HG03060 (cell line): Measurements from ENCODE around the gene MGAT5B.

Experiments used
- ATAC-seq: cut with Tn5 transposase; IDR thresholded peaks from one replicate; pipeline ENCODE4 v1.9.1; 2021; ENCODE audit warnings: low read depth, moderate number of reproducible peaks; ENCODE audit not compliant: unreplicated experiment

The MGAT5B gene

DNA sequence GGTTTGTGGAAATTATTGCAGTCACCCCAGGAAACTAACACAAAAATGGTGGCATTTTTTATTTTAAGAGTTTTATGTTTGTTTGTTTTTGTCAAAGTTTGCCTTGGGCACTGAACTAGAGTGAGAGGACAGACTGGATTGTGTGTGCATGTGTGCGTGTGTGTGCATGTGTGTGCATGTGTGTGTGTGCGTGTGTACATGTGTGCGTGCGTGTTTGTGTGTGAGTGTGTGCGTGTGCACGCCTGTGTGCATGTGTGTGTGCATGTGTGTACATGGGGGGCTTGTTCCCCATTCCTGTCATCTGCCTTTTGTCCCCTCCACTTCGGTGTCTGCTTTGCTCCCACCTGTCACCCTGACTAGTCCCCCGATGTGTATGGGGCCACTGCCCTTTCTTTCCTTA is 32.5 kb downstream of the MGAT5B start:
- no peak for ATAC-seq

DNA sequence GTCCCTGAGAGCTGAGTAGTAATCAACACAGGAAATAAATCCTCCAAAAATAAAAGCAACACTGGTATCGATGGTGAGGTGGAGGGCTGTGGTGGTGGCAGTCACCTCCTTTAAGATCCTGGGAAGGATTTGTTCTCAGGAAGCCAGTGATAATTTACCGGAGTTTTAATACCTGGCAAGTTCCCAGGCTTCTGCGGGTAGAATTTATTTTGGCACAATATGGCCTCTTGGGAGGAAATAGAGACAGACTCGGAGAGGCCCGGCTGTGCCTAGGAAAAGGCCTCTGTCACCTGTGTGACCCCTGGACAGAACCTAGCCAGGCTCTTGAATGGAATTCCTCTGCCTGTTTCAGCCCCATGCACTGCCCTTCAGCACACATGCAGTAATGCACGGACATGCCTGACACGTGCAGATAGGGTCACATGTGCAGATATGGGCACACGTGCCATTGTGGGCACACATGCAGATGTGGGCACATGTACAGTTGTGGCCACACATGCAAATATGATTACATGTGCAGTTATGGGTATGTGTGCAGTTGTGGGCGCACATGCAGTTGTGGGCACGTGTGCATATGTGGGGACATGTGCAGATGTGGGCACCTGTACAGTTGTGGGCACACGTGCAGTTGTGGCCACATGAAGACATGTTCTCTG is 33.5 kb downstream of the MGAT5B start:
- ATAC-seq, result no peak

DNA sequence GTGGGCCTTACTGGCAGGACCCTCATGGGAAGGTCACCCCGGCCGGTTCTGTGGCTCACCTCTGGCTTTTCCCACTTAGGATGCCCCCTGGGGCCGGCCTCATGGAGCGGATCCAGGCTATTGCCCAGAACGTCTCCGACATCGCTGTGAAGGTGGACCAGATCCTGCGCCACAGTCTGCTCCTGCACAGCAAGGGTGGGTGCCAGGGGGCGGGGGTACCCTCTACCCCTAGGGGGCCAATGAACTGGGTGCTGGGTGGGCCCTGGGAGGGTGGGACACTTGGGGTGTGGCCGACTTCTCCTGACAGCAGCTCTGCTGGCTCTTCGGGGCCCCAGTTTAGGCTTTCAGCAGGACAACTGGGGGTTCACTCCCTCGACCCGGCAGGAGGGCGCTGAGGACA is 34.3 kb downstream of the MGAT5B start:
- ATAC-seq, result no peak

DNA sequence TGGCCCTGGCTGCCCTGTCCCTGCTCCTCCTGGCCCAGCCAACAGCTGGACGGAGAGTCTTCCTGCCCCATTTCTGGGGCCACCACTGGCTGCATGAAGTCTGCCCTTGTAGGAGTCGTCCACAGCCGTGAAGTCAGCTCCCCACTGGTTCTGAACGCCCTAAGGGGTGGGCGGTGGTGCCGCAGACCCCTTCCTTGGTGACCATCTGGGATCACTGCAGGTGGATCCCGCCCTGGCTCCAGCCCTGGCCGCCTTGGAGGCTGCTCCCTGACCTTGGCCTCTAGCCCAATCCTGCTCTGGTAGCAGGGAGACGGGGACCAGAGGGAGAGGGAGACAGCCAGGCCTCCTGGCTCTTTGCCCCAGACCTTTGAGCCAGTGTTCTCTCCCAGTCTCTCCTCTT is 35.4 kb downstream of the MGAT5B start:
- no peak for ATAC-seq

DNA sequence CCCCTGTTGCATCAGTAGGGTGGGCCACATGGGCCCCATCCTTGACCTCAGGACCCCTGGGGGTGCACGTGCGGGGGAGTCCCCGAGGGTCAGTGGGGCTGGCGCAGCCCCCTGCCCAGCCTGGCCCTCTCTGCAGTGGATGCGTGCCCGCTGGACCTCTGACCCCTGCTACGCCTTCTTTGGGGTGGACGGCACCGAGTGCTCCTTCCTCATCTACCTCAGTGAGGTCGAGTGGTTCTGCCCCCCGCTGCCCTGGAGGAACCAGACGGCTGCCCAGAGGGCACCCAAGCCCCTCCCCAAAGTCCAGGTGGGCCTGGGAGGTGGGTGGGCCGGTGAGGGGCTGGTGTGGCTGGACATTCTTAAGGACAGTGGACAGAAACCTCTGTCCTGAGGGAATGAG is 35.9 kb downstream of the MGAT5B start:
- no peak for ATAC-seq

DNA sequence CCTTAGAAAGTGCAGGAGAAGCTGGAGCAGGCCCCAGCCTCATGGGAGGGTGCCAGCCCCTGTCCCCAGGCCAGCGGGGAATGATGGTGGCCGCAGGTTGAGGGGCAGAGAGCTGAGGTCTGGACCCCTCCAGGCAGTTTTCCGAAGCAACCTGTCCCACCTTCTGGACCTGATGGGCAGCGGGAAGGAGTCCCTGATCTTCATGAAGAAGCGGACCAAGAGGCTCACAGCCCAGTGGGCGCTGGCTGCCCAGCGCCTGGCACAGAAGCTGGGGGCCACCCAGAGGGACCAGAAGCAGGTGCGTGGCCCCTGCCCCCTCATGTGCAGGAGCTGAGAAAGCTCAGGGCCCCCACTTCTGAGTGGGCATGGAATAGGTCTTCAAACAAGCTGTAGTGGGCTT is 36.8 kb downstream of the MGAT5B start:
- no peak for ATAC-seq

DNA sequence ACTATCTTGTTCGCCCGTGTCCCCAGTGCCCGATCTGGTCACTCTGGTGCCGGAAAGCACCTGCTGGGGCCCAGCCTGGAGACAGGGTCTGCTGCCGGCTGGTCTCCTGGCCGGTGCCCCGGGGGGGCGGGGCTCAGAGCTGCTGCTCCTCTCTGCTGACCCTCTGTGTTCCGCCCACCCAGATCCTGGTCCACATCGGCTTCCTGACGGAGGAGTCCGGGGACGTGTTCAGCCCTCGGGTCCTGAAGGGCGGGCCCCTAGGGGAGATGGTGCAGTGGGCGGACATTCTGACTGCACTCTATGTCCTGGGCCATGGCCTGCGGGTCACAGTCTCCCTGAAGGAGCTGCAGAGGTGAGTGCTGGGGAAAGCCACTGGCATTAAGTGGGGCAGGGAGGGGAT is 37.6 kb downstream of the MGAT5B start:
- ATAC-seq, result no peak

DNA sequence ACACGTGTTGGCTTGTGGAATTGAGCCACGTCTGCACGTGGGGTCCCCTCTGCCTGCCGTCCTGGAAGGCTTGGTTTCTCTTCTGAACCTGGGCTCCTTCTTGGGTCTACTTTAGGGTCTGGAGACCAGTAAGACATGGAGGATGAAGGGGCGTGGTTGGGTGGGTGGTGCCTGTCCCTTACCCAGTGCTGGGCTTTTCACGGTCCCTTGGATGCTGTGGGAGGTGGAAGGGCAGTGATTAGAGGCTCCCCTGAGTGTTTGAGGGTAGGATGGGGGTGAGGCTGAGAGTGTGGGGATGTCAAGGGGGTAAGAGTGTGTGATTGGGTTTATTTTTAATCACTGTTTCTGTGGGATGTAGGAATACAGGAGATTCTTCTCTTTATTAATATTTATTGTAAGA is 38.3 kb downstream of the MGAT5B start:
- no peak for ATAC-seq

DNA sequence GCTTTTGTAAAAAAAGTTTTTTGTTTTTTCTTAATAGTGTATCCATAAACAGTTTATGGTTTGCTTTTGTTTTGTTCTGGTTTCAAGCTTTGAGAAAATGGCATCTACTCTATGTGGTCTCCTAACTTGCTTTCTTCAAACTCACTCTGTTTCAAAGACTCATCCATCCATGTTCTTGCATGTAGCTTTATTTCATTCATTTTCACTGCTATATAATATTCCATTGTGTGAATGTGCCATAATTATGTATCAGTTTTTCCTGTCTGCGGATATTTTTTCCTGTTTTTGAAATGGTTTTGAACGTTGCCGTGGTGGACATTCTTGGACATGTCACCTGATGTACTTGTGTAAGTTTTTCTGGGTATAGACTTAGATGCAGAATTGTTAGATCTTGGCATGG is 39.1 kb downstream of the MGAT5B start:
- no peak for ATAC-seq

DNA sequence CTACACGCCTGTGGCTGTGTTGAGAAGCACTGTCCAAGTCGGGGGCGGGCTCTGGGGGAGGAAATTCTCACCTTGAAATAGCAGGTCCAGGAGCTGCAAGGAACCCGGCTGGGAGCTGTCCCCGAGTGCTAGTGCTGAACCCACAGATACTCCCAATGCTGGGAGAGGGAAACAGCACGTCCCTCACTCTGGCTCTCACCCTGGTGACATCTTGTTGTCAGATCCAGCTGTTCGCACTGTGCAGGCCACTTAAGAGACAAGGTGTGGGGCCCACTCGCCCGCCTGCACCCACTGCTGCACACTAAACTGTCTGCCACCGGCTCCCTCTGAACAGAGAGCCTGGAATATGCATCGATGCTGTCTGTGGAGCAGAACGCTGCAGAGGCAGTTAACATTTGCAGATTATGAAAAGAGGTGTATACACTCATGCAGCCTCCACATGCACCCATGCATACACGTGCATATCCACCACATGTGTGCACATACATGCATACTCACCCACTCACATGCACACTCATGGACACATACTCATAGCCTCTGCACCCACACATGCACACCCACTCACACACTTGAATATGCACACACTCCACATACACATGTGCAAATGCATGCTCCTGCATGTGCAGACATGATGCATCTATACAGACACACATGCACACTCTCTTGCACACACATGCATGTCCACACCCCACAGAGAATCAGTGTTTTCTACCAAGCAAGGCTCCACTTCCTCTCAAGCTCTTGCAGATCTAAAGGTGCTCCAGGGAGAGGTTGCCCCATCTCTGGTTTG is 42.0 kb downstream of the MGAT5B start:
- ATAC-seq, result no peak

DNA sequence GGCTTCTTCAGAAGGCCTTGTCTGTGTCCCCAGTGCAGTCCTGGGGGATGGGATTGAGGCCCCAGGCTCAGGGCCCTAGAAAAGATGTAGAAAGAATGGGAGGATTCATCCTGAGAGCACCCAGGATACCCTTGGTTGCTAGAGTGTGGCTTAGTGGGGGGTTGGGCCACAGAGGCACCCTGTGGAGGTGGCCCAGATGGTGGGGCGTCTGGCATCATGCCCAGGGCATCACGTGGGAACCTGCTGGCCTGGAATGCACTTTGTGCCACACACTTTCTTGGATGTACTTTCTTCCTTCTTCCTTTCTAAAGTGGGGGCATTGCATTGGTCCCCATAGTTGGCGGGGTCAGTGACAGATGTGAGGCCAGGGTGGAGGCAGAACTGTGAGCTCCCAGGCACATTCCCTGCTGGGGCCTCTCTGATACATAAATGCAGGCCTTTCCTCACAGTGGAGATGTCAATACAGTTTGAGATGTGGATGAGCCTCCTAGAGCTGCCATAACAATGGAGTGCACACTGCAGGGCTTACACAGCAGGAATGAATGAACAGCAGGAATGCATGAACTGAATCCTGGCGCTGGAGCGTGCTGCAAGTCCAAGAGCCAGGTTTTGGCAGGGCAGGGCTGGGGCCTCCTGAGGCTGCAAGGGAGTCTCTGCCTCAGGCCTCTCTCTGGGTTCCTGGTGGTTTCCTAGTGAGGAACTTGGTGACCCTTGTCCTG is 43.3 kb downstream of the MGAT5B start:
- no peak for ATAC-seq

DNA sequence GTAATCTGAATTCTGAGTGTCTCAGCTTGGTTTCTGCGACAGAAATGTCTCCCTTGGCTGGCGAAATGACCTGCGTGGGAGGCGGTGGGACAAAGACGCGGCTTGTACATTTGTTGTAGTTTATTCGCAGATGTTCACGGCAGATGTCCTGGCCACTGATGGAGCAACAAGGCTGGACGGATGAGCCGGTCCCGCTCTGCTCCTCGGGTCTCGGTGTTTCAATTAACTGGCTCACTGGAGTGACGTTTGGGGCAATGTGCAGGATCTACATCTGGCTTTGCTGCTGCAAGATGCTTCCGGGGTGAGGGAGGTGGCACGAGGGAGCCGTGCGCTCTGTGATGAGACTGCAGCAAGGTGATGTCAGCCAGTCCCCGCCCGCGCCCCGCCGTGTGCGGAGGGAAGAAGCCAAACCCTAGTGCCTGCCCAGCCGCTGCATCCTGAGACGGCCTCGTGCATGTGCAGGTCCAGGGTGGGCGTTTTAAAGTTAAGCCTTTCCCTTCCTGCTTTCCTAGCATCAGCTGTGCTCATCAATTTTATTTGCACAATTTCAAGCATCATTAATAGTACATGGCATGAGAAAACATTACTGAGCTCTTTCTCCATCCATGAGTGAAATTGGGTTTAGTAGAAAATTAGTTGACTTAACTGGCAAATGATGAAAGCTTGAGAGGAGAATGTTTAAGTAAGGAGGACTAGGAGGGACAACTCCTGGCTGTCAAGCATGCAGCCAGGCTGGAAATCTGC is 44.4 kb downstream of the MGAT5B start:
- ATAC-seq, result no peak

DNA sequence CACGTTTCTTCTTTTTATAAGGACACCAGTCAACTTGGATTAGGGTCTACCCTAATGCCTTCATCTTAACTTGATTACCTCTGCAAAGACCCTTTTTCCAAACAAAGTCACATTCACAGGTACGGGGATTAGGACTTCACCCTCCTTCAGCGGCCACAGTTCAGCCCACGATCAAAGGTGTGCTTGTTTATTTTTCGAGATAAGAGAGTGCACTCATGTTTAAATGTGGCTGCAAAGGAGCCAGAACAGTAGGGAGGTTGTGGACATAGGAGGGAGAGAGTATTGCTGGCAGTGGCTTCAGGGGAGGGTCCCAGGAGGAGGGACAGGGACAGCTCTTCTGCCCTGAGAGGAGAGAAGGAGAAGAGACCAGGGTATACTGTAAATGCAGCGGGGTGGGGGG is 46.7 kb downstream of the MGAT5B start:
- ATAC-seq, result no peak

DNA sequence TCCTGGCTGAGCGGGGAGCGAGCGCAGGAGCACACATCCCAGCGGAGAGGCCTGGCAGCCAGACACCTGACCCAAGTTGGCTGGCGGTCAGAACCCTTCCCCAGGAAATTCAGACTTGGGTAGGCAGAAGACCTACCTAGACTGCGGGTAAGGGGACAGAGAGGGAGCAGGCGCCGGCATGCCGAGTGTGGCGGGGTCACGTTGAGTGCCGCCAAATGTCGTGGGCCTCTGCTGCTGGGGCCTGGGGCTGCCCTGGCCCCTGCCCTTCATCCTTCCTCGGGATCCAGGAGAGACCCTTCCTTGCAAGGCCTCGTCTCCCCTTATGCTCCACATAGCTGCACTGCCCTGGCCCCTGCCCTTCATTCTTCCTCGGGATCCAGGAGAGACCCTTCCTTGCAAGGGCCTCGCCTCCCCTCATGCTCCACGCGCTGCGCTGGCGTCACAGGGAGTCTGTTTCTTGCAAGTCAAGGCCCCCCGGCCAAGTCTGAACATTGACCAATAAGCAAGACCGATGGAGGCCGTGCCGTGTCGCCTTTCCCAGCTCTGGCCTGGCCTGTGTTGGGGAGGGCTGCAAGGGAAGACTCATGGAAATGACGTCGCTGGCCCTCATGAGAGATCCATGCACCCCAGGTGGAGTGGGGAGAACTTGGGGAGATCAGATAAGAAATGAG is 47.8 kb downstream of the MGAT5B start:
- no peak for ATAC-seq

DNA sequence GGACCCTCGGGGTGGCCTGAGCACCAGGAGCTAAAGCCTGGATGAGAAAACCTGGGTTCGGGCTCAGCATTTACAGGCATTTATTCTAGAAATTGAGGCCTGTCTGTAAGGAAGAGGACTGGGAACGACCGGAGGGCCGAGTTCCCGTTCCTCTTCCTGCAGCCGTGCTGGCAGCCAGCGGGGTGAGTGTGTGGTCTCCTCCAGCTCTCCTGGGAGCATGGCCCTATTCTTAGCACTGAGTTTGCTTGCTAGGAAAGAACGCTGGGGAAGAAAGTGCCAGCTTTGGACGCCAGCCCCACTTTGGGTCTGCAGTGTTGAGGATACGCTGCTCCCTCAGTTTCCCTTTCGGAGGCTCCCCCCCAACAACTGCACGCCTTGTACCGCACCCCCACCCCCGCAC is 49.6 kb downstream of the MGAT5B start:
- ATAC-seq, result no peak

DNA sequence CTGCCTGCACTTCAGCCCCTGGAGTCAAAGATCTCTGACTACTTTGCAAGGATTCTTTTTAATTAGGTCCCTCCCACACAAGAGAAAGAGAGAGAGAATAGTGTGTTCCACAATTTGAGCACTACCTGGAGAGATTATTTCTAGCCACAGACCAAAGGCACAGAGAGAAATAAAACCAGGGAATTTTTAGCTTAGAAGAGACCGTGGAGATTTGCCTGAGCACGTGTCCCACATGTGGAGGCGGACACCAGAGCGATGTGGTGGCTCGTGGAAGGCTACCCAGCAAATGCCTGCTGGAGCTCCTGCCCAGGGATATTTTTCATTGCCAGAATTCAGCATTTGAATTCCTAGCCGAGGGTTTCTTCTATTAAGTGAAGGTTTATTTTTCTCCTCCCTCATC is 50.6 kb downstream of the MGAT5B start:
- no peak for ATAC-seq

DNA sequence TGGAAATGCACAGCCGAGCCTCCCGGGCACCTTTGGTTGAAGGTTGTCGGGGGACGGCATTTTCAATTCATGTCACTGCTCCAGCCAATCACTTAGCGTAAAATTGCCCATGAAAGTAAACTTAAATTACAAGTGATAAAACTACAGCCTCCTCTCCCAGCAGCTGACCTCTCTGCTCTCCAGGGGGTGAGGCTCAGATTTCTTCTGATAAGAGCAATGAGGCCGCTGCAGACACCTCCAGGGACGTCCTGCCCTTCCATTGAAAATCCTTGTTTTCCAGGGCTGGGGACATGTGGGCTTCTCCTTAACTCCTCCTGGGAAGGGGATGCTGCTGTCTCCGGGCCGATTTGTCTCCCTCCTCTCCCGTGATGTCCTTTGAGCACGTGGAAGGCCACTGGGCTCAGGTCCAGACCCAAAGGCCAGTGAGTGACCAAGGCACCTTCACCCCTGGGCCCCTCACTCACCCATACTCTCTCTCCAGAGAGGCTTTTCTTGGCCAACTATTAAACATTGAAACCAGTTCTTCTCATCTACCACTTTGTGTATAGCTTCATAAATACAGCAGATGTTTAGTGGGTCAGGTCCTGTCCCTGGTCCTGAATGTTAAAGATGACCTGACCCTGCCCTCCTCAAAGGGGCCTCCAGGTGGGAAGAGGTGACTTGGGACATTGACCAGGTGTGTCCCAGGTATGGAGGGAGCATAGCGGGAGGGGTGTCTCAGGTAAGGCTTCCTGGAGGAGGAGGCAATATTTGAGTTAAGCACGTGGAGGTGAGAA is 52.3 kb downstream of the MGAT5B start:
- no peak for ATAC-seq

DNA sequence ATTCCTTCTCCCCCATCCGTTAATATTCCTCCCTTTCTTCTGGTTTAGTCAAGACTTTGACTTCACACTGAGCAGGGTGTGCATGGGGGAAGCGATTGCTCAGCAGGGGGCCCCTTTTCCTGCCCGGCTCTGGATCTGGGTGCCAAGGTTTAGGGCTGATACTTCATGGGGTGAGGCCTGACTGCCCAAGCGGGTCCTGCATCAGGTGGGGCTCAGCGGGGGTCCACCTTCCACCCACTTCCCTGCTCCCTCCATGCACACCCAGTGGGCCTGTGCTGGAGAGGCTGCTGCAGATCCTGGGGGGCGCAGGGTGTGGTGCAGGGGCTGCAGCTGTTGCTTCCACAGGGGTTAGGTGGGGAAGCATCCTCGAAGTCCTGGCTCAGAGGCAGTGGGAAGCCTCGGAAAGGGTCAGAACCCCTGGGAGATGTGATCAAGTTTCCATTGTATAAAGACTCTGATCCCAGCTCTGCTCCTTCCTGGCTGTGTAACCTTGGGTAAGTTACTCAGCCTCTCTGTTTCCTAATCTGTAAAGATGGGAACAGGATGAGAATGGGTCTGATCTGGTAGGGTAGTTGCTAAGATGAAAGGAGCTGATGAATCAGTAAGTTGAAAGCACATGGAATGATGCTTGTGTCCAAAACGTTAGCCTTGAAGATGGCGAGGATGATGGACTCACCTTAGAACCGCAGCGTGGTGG is 53.3 kb downstream of the MGAT5B start:
- no peak for ATAC-seq

DNA sequence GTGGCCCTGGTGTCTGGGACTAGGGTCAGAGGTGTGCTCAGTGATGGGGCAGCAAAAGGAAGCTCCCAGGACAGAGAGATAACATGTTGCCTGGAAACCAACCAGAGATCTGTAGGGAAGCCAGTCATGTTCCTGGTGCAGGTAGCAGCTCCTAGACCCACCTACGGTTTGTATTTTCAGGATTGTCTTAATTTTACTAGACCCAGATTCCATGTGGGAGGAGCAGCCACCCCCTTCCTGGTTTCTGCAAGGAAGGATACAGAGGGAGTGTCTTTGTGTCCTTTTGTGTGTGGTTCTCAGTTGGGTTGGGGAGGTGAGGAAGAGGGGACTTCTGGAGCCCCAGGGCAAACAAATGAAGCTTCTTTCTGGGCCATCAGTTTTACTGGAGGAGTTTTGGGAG is 53.9 kb downstream of the MGAT5B start:
- no peak for ATAC-seq
